ENCODE measurements around the gene CCNB1.
"Not testable (repeated sequence)": the region's sequence is repeated elsewhere in the genome, so short reads cannot be mapped to it uniquely, and the experiment has no call there.

Gene CCNB1

GRCh38 chr5:69220371-69220770, 53.4 kb downstream of the CCNB1 start:
- H3K9me3 ChIP-seq (ENCODE audit: control insufficient read depth, low read length); H3K36me3 ChIP-seq (ENCODE audit: control insufficient read depth, insufficient read depth, low read length); H3K4me1 ChIP-seq (ENCODE audit: control insufficient read depth, insufficient read depth, low read length); H3K4me3 ChIP-seq (ENCODE audit: low read length); H3K27me3 ChIP-seq (ENCODE audit: control insufficient read depth, insufficient read depth, low read length); H3K9ac ChIP-seq (ENCODE audit: low read length): not testable (repeated sequence)

DNA sequence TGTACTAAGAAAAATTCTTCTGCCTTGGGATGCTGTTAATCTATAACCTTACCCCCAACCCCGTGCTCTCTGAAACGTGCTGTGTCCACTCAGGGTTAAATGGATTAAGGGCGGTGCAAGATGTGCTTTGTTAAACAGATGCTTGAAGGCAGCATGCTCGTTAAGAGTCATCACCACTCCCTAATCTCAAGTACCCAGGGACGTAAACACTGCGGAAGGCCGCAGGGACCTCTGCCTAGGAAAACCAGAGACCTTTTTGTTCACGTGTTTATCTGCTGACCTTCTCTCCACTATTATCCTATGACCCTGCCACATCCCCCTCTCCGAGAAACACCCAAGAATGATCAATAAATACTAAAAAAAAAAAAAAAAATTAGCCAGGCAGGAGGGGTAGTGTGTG, 53.9 kb downstream of the CCNB1 start:
- H3K4me1 ChIP-seq (ENCODE audit: control insufficient read depth, insufficient read depth, low read length); H3K9ac ChIP-seq (ENCODE audit: low read length); H3K36me3 ChIP-seq (ENCODE audit: control insufficient read depth, insufficient read depth, low read length); H3K4me3 ChIP-seq (ENCODE audit: low read length); H3K27me3 ChIP-seq (ENCODE audit: control insufficient read depth, insufficient read depth, low read length); H3K9me3 ChIP-seq (ENCODE audit: control insufficient read depth, low read length): not testable (repeated sequence)

DNA sequence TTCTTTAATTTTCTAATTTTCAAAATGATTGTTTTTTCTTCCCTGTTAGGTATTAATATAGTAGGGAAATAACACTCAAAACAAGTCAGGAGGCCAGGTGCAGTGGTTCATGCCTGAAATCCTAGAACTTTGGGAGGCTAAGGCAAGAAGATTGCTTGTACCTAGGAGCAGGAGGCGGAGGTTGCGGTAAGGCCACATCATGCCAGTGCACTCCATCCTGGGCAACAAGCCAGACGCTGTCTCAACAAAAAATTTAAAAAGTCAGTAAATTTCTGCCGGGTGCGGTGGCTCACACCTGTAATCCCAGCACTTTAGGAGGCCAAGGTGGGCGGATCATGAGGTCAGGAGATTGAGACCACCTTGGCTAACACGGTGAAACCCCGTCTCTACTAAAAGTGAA, 57.6 kb downstream of the CCNB1 start:
- no peaks in the 10 kb centered on the region for H3K9me3 ChIP-seq (ENCODE audit: control insufficient read depth, low read length)
- no peaks in the 10 kb centered on the region for H3K36me3 ChIP-seq (ENCODE audit: control insufficient read depth, insufficient read depth, low read length)
- no peaks in the 10 kb centered on the region for H3K4me1 ChIP-seq (ENCODE audit: control insufficient read depth, insufficient read depth, low read length)
- no peak overlapping the region for H3K9ac ChIP-seq (ENCODE audit: low read length)
- no peaks in the 10 kb centered on the region for H3K27me3 ChIP-seq (ENCODE audit: control insufficient read depth, insufficient read depth, low read length)
- no peak overlapping the region for H3K4me3 ChIP-seq (ENCODE audit: low read length)

DNA sequence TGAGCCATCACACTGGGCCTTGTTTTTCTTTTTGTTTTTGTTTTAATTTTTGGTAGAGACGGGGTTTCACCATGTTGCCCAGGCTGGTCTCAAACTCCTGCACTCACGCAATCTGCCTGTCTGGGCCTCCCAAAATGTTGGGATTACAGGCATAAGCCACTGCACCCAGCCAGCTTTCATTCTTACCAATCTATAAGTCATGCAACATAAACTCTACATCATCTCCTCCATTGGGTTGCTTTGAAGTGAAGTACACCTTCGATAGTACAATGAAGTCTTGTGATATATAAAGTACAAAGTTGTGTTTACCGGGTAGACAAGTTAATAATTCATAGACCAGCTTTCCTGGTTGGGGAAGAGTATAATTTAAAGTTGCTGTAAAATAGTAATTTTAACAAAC, 58.9 kb downstream of the CCNB1 start:
- Histone ChIP-seq H3K36me3 (ENCODE audit: control insufficient read depth, insufficient read depth, low read length) (no peaks in the 10 kb centered on the region), H3K4me1 (ENCODE audit: control insufficient read depth, insufficient read depth, low read length) (no peaks in the 10 kb centered on the region), H3K27me3 (ENCODE audit: control insufficient read depth, insufficient read depth, low read length) (no peaks in the 10 kb centered on the region), H3K9me3 (ENCODE audit: control insufficient read depth, low read length) (no peaks in the 10 kb centered on the region), H3K4me3 (ENCODE audit: low read length) (no peak overlapping the region), H3K9ac (ENCODE audit: low read length) (no peak overlapping the region)

All from mucosa of stomach (tissue), 1 donor.